Cardiac muscle cell (in vitro differentiated cells and primary cell): ENCODE results near the gene SMAD6. TPM values are rescaled to one million over a fixed set of nuclear protein-coding genes. Genes with fewer than 3 reads are reported as not detected.
"Not testable (repeated sequence)": the region's sequence is repeated elsewhere in the genome, so short reads cannot be mapped to it uniquely, and the experiment has no call there.

Experiments
- DNase-seq, 2 donors: peaks; one replicate each; pipeline versions ENCODE4 v3.0.0 to v3.0.0-alpha.2; 2010 to 2017; ENCODE audit warnings: low read depth in 1 of 2, low spot score in 1 of 2
- H3K27ac ChIP-seq: fragments of 200-600 bp; sonication (generic); 2 replicates; pipeline ENCODE4 v1.5.1; 2016
- H3K27me3 ChIP-seq: fragments of 200-600 bp; sonication (generic); 2 replicates; pipeline ENCODE4 v1.6.0; 2016; ENCODE audit warnings: control low read depth
- H3K36me3 ChIP-seq: fragments of 200-600 bp; sonication (generic); 2 replicates; pipeline ENCODE4 v1.5.1; 2016; ENCODE audit warnings: control low read depth
- H3K4me1 ChIP-seq: fragments of 200-600 bp; sonication (generic); 2 replicates; pipeline ENCODE4 v1.8.1; 2017; ENCODE audit warnings: low read depth, mild to moderate bottlenecking, mixed run types
- H3K4me3 ChIP-seq: fragments of 200-600 bp; sonication (generic); 2 replicates; pipeline ENCODE4 v1.5.1; 2016; ENCODE audit warnings: mild to moderate bottlenecking
- H3K9me3 ChIP-seq: fragments of 200-600 bp; sonication (generic); 2 replicates; pipeline ENCODE4 v1.5.1; 2017; ENCODE audit warnings: low read depth, mild to moderate bottlenecking, control low read depth
- CTCF ChIP-seq: IDR thresholded peaks from 2 replicates; pipeline ENCODE4 v1.5.1; 2012; ENCODE audit warnings: low read depth, mild to moderate bottlenecking, low read length
- polyA plus RNA-seq: library from polyadenylated mRNA; unstranded; fragments of >200 nt; fragmentation: Nextera tagmentation; extraction: Ambion mirVana; gene quantifications from 2 replicates; pipeline ENCODE4 v1.2.1, GENCODE V29; 2016
- total RNA-seq: library from RNA; depleted of rRNA; stranded (reverse); fragments of >200 nt; gene quantifications from 2 replicates; pipeline ENCODE4 v1.2.3, GENCODE V29; 2016

The SMAD6 gene
- total and polyA plus RNA-seq, 2 experiments from 2014 or later: 106 to 274 TPM

GRCh38 chr15:66682246-66682645 lies 19.8 kb upstream of the SMAD6 start:
- Histone ChIP-seq H3K4me3 (no peak overlapping the region), H3K9me3 (no peaks in the 10 kb centered on the region), H3K4me1 (peaks cover 34% of the 10 kb centered on the region), H3K36me3 (no peaks in the 10 kb centered on the region), H3K27ac (no peak overlapping the region), H3K27me3 (no peaks in the 10 kb centered on the region)
- DNase-seq: peak in 1 of 2 donors; percentile 68
- no peak for TF ChIP-seq CTCF

- Histone ChIP-seq H3K27ac (no peak overlapping the region), H3K4me3 (no peak overlapping the region), H3K4me1 (peaks cover 32% of the 10 kb centered on the region), H3K36me3 (no peaks in the 10 kb centered on the region), H3K27me3 (no peaks in the 10 kb centered on the region), H3K9me3 (no peaks in the 10 kb centered on the region)
- no peak for TF ChIP-seq CTCF
- no peak for DNase-seq
Observed at GRCh38 chr15:66682865-66683264, 19.2 kb upstream of the SMAD6 start.

- Histone ChIP-seq H3K9me3 (no peaks in the 10 kb centered on the region), H3K4me3 (no peak overlapping the region), H3K36me3 (no peaks in the 10 kb centered on the region), H3K27ac (no peak overlapping the region), H3K4me1 (peaks cover 23% of the 10 kb centered on the region), H3K27me3 (no peaks in the 10 kb centered on the region)
- no peak for DNase-seq
- no peak for TF ChIP-seq CTCF
Observed at GRCh38 chr15:66684136-66684681, 17.8 kb upstream of the SMAD6 start.

GRCh38 chr15:66685638-66686150 lies 16.3 kb upstream of the SMAD6 start:
- TF ChIP-seq CTCF: peak; percentile 38

GRCh38 chr15:66690912-66691311 lies 11.1 kb upstream of the SMAD6 start:
- H3K27me3 ChIP-seq, H3K9me3 ChIP-seq, H3K4me3 ChIP-seq, DNase-seq, H3K27ac ChIP-seq, H3K36me3 ChIP-seq: not testable (repeated sequence)
- peaks cover 41% of the 10 kb centered on the region for H3K4me1 ChIP-seq

More at GRCh38 chr15:66685638-66686150, 16.3 kb upstream of the SMAD6 start:
- peaks cover 10% of the 10 kb centered on the region for H3K4me1 ChIP-seq
- H3K27ac ChIP-seq: no peak overlapping the region
- H3K27me3 ChIP-seq: no peaks in the 10 kb centered on the region
- H3K36me3 ChIP-seq: no peaks in the 10 kb centered on the region
- H3K9me3 ChIP-seq: no peaks in the 10 kb centered on the region
- no peak for DNase-seq
- no peak overlapping the region for H3K4me3 ChIP-seq

- no peak overlapping the region for H3K4me3 ChIP-seq
- no peaks in the 10 kb centered on the region for H3K9me3 ChIP-seq
- H3K36me3 ChIP-seq: no peaks in the 10 kb centered on the region
- no peak for TF ChIP-seq CTCF
- DNase-seq: no peak
- H3K4me1 ChIP-seq: peaks cover 43% of the 10 kb centered on the region
- peak overlapping the region; percentile 81 for H3K27ac ChIP-seq
- H3K27me3 ChIP-seq: no peaks in the 10 kb centered on the region
Observed at GRCh38 chr15:66691727-66692126, 10.3 kb upstream of the SMAD6 start.
